HG02981 (cell line): ENCODE data around the gene DHRS7C.

Experiments used
- ATAC-seq: cut with Tn5 transposase; IDR thresholded peaks from one replicate; pipeline ENCODE4 v1.9.1; 2021; ENCODE audit warnings: mild to moderate bottlenecking, moderate library complexity; ENCODE audit not compliant: unreplicated experiment

Gene DHRS7C, protein sequence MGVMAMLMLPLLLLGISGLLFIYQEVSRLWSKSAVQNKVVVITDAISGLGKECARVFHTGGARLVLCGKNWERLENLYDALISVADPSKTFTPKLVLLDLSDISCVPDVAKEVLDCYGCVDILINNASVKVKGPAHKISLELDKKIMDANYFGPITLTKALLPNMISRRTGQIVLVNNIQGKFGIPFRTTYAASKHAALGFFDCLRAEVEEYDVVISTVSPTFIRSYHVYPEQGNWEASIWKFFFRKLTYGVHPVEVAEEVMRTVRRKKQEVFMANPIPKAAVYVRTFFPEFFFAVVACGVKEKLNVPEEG

DNA sequence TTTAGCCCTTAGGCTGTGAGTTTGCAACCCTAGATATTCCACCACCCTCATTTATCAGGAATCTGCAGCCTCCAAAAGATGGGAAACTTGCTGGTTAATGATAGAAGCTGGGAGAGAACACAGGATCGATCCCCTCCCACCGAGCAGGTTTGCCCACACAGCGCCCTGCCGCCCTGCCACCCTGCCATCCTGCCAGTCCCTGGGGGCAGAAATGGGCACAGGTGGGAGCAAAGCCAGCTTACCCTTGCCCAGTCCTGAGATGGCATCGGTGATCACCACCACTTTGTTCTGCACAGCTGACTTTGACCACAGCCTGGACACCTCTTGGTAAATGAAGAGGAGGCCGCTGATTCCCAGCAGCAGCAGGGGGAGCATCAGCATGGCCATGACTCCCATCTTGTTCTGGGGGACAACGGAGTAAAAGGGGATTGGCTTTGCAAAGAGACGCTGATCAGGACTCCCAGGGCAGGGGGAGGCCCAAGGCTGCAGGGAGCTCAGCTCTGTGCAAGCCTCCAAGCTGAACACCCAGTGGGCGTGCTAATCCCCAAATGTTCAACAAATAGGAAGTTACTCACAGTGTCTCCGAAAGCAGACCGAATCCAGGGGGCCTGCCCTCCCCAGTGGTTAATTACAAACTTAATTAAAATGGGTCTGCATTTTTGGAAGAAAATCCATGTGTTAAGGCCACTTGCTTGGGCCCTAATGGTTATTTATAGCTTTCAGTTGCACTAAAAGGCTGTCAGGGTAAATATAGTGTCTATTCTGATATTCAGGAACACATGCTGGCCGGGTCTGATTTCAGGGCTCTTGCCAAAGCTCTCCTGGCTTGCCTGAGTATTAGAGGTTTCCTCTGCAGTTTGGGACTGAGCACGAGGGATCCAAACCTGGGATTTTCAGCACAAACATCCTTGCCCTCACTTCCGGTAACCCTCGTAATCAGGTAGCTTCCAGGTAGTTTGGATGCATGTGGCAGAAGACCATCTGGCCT lies at the start of gene DHRS7C:
Gene DHRS7C, minus strand, starts transcription at position 704 of the 988 bp plus-strand sequence. Its CDS starts 308 bp downstream, at position 396.
- ATAC-seq, result no peak

DNA sequence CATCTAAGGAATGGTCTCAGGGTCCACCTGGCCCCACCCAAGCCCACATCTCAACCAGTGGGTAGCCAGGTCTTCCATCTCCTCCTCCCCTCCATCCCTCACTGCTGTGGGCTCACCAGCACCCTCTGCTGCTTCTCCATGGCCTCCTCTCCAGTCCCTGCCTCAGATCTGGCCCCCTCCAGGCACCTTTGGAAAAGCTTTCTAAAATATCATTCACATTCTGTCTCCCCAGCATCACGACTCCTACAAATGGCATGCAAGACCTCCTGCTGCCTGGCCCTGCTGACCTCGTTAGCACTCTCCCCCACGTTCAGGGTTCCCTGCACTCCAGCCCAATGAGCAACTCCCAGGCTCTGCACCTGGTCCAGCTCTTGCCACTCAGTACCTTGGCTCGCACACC lies 48.0 kb upstream of the DHRS7C start:
- no peak for ATAC-seq

DNA sequence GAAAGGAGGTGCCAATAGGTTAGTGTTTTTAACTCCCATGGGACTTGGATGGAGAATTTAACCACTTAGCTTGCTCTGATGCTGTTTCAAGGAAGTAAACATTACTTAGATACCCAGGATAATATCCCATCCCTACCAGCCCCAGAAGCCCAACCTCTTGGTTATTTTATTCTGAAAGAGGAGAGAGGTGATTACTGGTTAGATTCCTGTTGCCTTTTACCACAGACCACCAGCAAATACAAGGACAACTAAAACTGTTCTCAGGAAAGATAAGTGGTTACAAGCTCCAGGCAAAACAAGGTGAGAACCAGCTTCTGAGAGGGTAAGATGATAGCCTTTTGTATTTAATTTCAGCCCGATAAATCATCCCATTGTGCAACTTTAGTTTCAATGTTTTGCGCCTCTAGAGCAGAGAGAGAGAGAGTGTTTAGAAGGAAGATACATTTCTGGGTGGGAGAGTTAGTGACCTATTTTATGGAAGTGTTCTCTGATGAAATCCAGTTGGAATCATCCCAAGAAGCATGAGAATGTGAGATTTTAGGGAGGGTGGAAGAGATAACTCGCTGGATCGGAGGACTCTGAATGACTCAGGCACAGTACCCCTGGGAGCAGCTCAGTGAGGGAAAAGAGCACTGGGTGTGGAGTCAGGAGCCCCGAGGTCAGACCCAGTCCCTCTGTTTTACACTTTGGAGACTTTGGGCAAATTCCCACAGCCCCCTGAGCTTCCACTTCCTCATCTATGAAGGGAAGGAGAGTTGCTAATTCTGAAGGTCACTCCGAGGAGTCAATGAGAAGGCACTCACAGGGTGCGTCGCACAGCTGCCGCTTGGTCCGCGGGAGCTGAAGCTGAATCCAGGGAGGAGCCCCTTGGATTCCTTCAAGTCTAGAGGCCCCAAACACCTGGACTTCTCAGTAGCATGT lies 46.4 kb upstream of the DHRS7C start:
- no peak for ATAC-seq

DNA sequence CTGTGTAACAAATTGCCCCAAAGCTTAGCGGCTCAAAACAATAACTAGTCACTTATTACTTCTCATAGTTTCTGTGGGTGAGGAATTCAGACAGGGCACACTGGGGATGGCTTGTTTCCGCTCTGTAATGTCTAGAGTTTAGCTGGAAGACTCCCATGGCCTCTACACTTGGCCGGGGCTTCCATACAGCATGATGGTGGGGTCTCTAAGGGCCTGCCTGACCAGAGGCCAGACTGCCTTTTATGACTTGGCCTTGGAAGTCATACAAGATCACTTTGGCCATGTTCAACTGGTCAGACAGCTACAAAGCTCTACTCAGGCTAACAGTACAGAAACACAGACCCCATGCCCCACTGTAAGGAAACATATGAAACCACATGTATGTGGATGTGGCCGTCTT lies 42.5 kb upstream of the DHRS7C start:
- ATAC-seq, result no peak

DNA sequence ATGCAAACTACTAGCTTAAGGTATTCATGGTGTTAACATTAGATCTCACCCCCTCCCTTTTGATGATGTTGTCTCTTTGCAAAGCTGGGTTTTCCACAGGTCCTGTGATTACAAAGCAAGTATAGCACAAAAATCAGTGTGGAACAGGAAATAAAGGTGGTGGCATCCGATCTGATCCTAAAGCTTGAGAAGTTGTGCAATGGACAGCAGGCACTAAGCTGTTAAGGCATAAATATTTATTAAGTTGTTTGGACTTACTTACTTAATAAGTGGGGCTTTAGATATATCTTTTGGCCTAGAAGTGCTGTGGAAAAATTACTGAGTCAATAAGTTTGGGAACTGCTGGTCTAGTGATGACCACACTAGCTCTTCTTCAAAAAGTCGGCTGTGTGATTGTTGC lies 39.3 kb upstream of the DHRS7C start:
- ATAC-seq, result no peak

DNA sequence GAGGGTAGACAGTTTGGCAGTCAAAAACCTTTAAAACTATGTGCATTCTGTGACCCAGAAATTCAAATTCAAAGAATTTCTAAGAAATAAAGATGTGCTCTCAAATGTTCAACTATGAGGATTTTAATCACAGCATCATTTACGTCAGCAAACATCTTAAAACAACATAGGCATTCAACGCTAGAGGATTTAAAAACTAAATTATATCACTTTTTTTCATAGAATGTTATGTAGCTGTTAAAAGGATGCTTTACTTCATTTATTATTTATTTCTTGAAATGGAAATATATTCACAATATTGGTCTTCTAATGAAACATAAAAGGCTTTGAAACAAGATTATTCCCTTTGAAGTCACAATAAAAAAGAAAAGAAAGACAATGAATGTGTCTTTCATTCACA lies 38.0 kb upstream of the DHRS7C start:
- ATAC-seq, result no peak

DNA sequence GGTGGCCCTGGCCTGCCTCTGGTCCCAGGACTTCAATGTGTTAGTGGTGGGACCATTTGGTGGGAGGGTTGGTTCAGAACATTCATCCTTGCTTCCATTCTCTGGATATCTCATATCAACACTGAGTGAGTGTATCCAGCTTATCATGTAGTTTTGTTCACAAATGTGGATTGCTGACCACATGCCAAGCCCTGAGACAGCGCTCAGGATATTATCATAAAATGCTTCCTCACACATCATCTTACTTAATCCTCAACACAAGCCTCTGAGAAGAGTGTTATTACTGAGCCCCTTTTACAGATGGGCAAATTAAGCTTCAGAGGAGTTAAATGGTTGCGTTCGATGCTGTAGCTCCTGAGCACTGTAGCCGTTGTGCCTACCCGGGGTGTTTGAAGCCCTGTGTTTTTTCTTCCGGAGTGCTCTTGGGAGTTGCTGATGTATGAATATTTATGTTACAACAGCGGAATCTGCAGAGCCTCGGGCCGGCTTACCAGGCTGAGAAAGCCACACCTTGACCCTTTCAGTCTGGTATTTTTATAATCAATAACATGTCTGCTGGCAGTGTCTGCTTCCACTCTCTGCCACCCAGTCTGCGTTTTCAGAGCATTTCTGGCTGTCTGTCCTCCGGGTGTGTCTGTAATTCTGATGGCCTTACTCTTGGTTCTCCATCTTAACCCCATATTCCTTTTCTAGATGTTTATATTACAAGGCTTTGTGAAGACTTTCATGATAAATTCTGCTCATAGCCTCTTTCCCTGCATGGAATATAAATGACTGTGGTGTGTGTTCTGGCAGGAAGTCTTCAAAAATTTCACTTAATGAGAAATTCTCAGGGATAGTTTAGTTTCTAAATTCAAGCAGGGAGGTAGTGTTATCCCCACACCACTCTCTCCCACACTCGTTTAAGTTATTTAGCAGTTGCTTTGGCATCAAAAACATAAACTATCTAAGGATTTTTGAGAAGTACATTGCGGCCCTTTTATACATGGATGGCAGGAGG lies 37.2 kb upstream of the DHRS7C start:
- ATAC-seq, result no peak

DNA sequence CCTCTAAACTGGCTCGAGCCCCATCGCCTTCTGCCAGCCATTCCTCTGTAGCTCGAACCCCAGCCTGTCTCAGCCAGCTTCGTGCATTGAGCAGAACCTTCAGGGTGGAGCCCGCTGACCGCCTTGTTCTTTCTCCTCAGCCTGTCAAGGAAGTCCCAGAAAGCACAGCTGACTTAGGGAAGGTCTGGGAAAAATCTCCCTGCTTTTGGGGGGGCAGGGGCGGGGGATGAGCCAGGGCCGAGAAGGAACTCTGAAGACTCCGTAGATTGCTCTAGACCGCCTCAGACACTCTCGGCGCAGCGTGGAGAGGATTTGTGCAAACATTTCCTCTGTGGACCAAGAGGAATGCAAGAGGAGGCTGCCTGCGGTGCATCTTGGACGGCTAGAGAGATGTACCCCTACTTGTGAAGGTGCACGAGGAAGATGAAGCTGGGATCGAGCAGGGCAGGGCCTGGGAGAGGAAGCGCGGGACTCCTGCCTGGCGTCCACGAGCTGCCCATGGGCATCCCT lies 34.3 kb upstream of the DHRS7C start, which contains the start of gene GLP2R:
Gene GLP2R, plus strand, starts transcription at position 284 of the 510 bp plus-strand sequence. Its CDS starts 140 bp downstream, at position 424.
- ATAC-seq, result no peak

DNA sequence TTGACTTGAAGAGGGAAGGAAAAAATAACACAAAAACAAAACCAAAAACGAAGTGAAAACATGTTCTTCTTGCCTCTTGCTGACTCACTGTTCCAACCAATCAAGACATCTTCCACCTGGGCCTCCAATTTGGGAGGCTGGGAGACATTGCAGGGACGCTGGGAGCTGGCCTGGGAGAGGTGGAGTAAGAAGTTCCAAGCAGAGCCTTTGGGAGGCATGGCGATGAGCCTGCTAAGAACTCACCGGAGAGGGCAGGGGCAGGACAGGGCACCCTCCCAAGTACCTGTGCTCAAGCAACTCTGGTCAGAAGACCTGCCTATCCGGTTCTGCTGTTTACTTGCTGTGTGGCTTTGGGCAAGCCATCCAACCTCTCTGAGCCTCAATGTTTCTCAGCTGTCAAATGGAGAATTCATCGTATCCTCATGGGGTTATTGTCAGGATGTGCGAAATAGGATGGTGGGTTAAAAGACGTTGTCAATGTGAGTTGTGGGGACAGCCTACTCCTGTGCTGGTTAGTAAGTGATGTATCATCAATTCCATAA lies 33.5 kb upstream of the DHRS7C start:
- ATAC-seq, result no peak

DNA sequence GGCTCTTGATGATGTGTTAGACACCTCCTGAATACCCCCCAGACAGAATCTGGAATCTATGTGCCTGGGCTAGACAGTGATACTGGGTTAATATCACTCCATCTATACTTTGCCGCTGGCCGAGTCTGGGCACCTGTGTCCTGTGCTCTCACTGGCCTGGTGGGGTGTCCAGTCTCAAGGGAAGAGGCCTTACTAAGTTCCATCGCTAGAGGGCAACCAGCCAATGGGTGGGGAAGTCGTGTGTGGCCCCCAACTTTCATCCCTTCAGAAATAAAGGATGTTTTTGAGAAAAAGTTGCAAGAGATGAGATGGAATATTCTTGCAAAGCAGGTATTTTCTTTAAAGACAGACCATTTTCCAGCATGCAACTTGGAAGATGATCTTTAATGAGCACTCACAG lies 32.7 kb upstream of the DHRS7C start:
- no peak for ATAC-seq

DNA sequence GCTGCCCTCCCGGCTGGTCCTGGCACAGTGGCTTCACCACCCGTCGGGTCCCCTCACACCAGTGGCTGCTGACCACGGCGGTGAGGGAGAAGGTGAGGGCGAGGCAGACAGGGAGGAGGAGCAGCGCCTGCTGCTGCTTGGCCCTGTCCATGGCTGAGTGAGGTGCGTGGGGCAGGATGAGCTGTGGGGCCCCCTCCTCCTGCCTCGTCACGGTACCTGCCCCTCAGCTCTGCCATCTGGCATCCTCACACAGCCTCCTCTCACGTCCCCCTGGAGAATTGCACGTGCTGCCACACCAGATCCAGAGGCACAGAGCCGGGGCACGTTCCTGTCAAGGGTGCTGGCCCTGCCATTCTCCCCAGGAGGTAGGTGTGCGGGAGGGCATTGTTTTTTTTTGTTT lies 30.5 kb upstream of the DHRS7C start, which contains the start of gene GSG1L2:
Gene GSG1L2, minus strand, starts transcription at position 159 of the 400 bp plus-strand sequence. Its CDS starts 8 bp downstream, at position 151.
- ATAC-seq, result no peak

DNA sequence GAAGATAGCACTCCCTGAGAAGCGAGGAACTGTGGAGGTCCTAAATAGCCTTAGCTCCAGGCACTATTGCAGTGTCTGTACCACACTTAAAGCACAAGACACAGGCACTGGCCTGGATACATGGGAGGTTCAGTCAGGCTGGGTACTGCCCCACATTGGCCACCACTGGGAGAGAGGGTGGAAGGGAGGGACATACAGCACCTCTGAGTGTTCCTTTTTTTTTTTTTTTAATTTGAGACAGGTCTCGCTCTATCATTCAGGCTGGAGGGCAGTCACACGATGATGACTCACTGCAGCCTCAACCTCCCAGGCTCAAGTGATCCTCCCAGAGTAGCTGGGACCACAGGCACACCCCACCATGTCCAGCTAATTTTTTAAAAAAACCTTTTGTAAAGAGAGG lies 29.1 kb upstream of the DHRS7C start:
- no peak for ATAC-seq

DNA sequence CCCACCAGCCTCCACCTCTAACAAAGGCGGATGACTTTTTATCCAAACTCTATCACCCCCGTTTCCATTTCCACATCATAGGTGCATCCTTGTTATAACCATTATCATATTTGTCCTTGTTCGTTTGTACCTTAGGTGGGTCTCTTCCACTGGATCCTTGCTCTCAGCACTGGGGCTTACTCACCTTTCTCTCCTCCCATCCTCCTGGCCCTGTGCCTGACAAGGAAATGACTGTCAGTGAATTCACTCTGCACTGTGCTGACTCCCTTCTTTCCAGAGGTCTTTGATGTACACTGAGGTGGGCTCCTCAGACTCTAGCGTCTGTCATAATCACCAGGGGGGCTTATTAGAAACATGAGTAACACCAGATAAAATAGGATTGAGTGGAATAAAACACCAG lies 27.4 kb upstream of the DHRS7C start:
- ATAC-seq, result no peak

DNA sequence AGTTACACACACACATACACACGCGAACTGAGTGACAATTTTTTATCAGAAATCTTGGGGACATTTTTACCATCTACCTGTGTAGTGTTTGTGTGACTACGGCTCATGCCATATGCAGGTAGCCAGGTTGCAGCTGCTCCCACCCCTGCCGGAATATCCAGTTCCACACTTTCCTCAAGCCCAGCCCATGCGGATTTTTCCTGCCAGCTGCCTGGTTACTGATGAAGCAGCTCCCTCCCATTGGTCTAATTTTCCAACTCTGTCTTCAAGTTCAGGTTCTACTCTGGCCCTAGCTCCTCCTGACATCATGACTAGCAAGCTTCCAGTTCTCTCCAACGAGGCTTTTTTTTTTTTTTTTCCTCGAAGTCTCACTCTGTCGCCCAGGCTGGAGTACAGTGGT lies 25.7 kb upstream of the DHRS7C start:
- no peak for ATAC-seq

DNA sequence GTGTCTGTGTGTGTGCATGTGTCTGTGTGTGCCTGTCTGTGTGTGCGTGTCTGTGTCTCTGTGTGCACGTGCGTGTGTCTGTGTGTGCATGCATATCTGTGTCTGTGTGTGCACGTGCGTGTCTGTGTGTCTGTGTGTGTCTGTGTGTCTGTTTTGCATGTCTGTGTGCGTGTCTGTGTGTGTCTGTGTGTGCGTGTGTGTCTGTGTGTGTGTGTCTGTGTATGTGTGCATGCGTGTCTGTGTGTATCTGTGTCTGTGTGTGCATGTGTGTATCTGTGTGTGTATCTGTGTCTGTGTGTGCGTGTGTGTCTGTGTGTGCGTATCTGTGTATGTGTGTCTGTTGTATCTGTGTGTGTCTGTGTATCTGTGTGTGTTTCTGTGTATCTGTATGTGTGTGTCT lies 25.1 kb upstream of the DHRS7C start:
- no peak for ATAC-seq

DNA sequence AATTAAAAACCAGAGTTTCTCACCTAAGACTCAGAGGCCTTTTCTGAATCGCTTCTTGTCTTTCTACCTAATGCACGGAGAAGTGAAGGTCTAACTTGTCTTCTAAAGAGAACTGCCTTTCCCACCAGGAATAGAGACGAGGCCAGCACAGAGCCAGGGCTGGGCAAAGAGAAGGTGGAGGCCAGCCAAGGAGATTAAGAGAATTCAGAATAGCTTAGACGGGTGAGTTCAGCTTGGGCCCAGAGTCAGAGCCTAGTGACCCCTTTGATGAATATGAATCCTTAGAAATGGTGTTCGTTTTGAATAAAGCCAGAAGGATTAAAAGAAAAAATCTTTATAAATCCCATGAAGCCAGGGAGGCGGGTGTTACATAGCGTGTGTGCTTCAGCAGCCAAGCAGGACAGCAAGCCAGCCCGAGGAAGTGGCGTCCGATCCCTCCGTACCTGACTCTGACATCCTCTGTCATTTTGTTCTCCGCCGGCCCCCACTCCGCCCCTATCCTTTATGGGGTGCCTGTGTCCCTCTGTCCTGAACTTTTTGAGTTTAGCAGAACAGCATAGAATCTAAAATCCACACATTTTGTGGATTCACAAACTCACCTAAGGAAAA lies 23.0 kb upstream of the DHRS7C start:
- no peak for ATAC-seq

DNA sequence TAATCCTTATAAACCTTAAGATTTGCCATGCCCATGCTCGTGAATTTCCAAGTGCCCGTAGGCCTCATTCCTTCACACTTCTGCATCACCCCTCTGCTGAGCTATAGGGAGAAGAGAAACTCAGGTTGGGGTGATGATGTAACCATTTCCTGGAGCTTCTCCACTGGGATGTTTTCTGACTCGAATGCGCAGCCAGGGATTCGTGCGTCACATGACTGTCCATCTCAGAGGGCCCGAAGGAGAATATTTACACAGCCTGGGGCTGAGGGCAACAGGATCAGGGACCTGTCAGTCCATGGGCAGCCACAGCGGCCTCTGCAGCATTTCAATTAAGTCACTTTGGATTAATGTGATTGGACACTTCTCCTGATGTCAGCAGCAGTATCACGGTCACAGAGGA lies 21.8 kb upstream of the DHRS7C start:
- ATAC-seq, result no peak

DNA sequence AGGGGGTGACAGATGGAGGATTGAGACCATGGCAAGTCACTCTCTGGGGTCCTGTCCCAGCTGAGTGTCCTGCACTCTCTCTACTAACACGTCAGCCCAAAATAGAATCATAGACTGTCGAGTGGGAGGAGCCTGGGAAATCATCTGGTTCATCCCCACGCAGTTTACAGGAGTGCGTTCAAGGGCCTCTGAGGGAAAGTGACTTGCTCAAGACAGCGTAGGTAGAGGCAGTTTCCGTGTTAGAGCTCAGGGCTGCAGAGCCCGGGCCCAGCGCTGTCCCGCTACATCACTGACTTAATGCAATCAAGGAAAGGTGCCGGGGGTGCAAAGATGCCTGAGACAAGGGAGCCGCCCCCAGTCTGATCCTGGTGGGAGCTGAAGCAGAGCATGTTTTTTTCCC lies 20.1 kb upstream of the DHRS7C start:
- no peak for ATAC-seq

DNA sequence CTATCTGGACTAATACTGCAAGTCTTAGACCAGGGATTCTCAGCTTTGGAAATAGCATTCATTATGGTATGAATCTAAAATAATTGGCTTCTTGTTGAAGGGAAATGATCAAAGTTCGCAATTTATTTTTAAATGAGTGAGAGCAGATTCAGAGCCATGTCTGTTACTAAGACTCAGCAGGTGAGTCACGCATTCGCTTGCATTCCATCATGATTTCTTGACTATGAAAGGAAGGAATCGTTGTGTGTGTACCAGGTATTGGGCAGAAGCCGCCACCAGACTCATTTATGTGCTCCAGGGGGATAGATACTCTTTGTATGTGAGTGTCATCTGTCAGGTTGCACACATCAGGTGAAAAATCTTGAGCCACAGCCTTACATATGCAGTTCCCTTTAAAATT lies 19.7 kb upstream of the DHRS7C start:
- no peak for ATAC-seq
